WTC11 (cell line): ENCODE measurements around the gene USB1. TPM values are rescaled to one million over a fixed set of nuclear protein-coding genes. Genes with fewer than 3 reads are reported as not detected.

Experiments
- ATAC-seq: fragments of 200-7000 bp; cut with Tn5 transposase; 2 replicates; pipeline ENCODE4 v1.10.0; 2021; ENCODE audit warnings: mild to moderate bottlenecking, moderate library complexity
- CTCF ChIA-PET: fragments of 300-600 bp; sonication (Branson Sonifier 250); formaldehyde crosslinking; loops from one replicate; lab custom pipeline; 2021; ENCODE audit warnings: antibody characterized with exemption; lab: Charles Lee
- POLR2A ChIA-PET: fragments of 350-600 bp; sonication (Branson Sonifier 250); formaldehyde crosslinking; loops from one replicate; lab custom pipeline; 2021; ENCODE audit warnings: antibody characterized with exemption; lab: Charles Lee
- DNase-seq: peaks from one replicate; pipeline ENCODE4 v3.0.0; 2021; ENCODE audit warnings: low spot score
- H3K27ac Mint-ChIP-seq: 2 replicates; pipeline ENCODE4 v1.8.0; 2021; ENCODE audit warnings: mixed read lengths
- H3K27me3 Mint-ChIP-seq: 2 replicates; pipeline ENCODE4 v1.8.0; 2021; ENCODE audit warnings: low read depth, mild to moderate bottlenecking, moderate library complexity, mixed read lengths
- H3K36me3 Mint-ChIP-seq: 2 replicates; pipeline ENCODE4 v1.8.0; 2021; ENCODE audit warnings: mixed read lengths
- H3K4me1 Mint-ChIP-seq: 2 replicates; pipeline ENCODE4 v1.8.0; 2022; ENCODE audit warnings: mixed read lengths
- H3K4me3 Mint-ChIP-seq: 2 replicates; pipeline ENCODE4 v1.8.0; 2021; ENCODE audit warnings: mild to moderate bottlenecking, moderate library complexity, mixed read lengths
- H3K9me3 Mint-ChIP-seq: 2 replicates; pipeline ENCODE4 v1.8.0; 2021; ENCODE audit warnings: mixed read lengths
- ATF1 ChIP-seq: sonication (generic); formaldehyde crosslinking; IDR thresholded peaks from 2 replicates; pipeline ENCODE4 v1.8.1; 2023; ENCODE audit warnings: mild to moderate bottlenecking, moderate library complexity, missing genetic modification reagents
- CREB1 ChIP-seq: sonication (generic); formaldehyde crosslinking; IDR thresholded peaks from 2 replicates; pipeline ENCODE4 v1.8.0; 2023; ENCODE audit warnings: mild to moderate bottlenecking, missing genetic modification reagents
- NFYB ChIP-seq: sonication (generic); formaldehyde crosslinking; conservative IDR thresholded peaks from 2 replicates; pipeline ENCODE4 v1.8.0; 2022; ENCODE audit warnings: low read depth, missing genetic modification reagents
- NR1H2 ChIP-seq: sonication (generic); formaldehyde crosslinking; IDR thresholded peaks from 2 replicates; pipeline ENCODE4 v1.9.0; 2021; ENCODE audit warnings: mild to moderate bottlenecking, moderate library complexity, missing genetic modification reagents
- OVOL2 ChIP-seq: fragments of 250-450 bp; sonication (Bioruptor Pico); IDR thresholded peaks from 2 replicates; pipeline ENCODE4 v1.9.0; 2021; ENCODE audit warnings: mild to moderate bottlenecking, borderline replicate concordance
- PRDM15 ChIP-seq: sonication (generic); formaldehyde crosslinking; IDR thresholded peaks from 2 replicates; pipeline ENCODE4 v1.8.0; 2022; ENCODE audit warnings: missing genetic modification reagents
- SMAD4 ChIP-seq: sonication (generic); formaldehyde crosslinking; IDR thresholded peaks from 2 replicates; pipeline ENCODE4 v1.8.0; 2022; ENCODE audit warnings: mild to moderate bottlenecking, missing genetic modification reagents
- STAT6 ChIP-seq: sonication (generic); formaldehyde crosslinking; conservative IDR thresholded peaks from 2 replicates; pipeline ENCODE4 v1.8.1; 2023; ENCODE audit warnings: mild to moderate bottlenecking, low read depth, missing genetic modification reagents, moderate library complexity
- ZNF219 ChIP-seq: sonication (generic); formaldehyde crosslinking; IDR thresholded peaks from 2 replicates; pipeline ENCODE4 v1.8.0; 2023; ENCODE audit warnings: missing genetic modification reagents, mild to moderate bottlenecking, borderline replicate concordance
- ZNF232 ChIP-seq: sonication (generic); formaldehyde crosslinking; IDR thresholded peaks from 2 replicates; pipeline ENCODE4 v1.8.0; 2022; ENCODE audit warnings: mild to moderate bottlenecking, missing genetic modification reagents
- ZNF263 ChIP-seq: sonication (generic); formaldehyde crosslinking; IDR thresholded peaks from 2 replicates; pipeline ENCODE4 v1.8.1; 2022; ENCODE audit warnings: low read depth, mild to moderate bottlenecking, moderate library complexity, missing genetic modification reagents
- ZNF532 ChIP-seq: fragments of 250-450 bp; sonication (Bioruptor Pico); IDR thresholded peaks from 2 replicates; pipeline ENCODE4 v1.9.0; 2021; ENCODE audit warnings: mild to moderate bottlenecking, borderline replicate concordance
- total RNA-seq: library from RNA; stranded (reverse); gene quantifications from 3 replicates; pipeline ENCODE4 v1.2.3, GENCODE V29; 2021
- TF ChIP-seq, protein P1 (sequence below): sonication (generic); formaldehyde crosslinking; IDR thresholded peaks from 2 replicates; pipeline ENCODE4 v1.8.0; 2023; ENCODE audit warnings: mild to moderate bottlenecking, missing genetic modification reagents
- TF ChIP-seq, protein P2 (sequence below): sonication (generic); formaldehyde crosslinking; IDR thresholded peaks from 2 replicates; pipeline ENCODE4 v1.8.1; 2023; ENCODE audit warnings: mild to moderate bottlenecking, missing genetic modification reagents, moderate library complexity

Gene USB1
- total RNA-seq, 1 experiment from 2014 or later, result 67.1 TPM

DNA sequence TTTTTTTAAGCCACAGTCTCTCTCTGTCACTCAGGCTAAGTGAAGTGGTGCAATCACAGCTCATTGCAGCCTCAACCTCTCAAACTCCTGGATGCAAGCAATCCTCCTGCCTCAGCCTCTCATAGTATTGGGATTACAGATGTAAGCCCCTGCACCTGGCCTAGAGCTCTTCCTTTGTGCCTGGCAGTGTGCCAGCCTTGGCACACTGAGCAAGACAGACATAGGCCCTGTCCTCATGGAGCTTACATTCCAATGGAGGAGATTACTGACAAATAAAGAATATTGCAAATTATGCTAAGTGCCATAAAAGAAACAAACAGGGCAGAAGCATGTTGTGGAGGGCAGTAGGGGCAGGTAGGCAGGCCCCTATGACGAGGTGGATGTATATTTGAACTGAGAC lies 29.4 kb upstream of the USB1 start:
- H3K27me3 Mint-ChIP-seq, result no peaks in the 10 kb centered on the region
- H3K27ac Mint-ChIP-seq, result no peak overlapping the region
- H3K4me1 Mint-ChIP-seq, result peaks cover 2% of the 10 kb centered on the region; the same call in 1 of the 2 replicates
- no peak for DNase-seq
- TF ChIP-seq PRDM15 (no peak), NFYB (CRISPR knock-in tag) (no peak), SMAD4 (CRISPR knock-in tag) (no peak), CREB1 (CRISPR knock-in tag) (no peak), ZNF532 (no peak), OVOL2 (CRISPR knock-in tag) (no peak), NR1H2 (CRISPR knock-in tag) (no peak), STAT6 (CRISPR knock-in tag) (no peak), ZNF263 (CRISPR knock-in tag) (no peak), ZNF232 (no peak), ZNF219 (no peak), ATF1 (CRISPR knock-in tag) (no peak)
- TF ChIP-seq, protein P1, sequence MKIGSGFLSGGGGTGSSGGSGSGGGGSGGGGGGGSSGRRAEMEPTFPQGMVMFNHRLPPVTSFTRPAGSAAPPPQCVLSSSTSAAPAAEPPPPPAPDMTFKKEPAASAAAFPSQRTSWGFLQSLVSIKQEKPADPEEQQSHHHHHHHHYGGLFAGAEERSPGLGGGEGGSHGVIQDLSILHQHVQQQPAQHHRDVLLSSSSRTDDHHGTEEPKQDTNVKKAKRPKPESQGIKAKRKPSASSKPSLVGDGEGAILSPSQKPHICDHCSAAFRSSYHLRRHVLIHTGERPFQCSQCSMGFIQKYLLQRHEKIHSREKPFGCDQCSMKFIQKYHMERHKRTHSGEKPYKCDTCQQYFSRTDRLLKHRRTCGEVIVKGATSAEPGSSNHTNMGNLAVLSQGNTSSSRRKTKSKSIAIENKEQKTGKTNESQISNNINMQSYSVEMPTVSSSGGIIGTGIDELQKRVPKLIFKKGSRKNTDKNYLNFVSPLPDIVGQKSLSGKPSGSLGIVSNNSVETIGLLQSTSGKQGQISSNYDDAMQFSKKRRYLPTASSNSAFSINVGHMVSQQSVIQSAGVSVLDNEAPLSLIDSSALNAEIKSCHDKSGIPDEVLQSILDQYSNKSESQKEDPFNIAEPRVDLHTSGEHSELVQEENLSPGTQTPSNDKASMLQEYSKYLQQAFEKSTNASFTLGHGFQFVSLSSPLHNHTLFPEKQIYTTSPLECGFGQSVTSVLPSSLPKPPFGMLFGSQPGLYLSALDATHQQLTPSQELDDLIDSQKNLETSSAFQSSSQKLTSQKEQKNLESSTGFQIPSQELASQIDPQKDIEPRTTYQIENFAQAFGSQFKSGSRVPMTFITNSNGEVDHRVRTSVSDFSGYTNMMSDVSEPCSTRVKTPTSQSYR (CRISPR knock-in tag), result no peak
- TF ChIP-seq, protein P2, sequence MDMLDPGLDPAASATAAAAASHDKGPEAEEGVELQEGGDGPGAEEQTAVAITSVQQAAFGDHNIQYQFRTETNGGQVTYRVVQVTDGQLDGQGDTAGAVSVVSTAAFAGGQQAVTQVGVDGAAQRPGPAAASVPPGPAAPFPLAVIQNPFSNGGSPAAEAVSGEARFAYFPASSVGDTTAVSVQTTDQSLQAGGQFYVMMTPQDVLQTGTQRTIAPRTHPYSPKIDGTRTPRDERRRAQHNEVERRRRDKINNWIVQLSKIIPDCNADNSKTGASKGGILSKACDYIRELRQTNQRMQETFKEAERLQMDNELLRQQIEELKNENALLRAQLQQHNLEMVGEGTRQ (CRISPR knock-in tag), result no peak
- TF ChIP-seq, all 79 proteins: peak for 0
- CTCF ChIA-PET, result interaction anchor here (1.4 to 1.6 kb wide), 2 partner anchors 14 to 50 kb away, joined by 3 to 6 read pairs; no protein-coding TSS in a partner anchor
- H3K36me3 Mint-ChIP-seq, result no peaks in the 10 kb centered on the region
- H3K4me3 Mint-ChIP-seq, result no peak overlapping the region
- no peak for ATAC-seq
- H3K9me3 Mint-ChIP-seq, result no peaks in the 10 kb centered on the region
- POLR2A ChIA-PET, result no interaction called here
